ENCODE results near the gene ACCS. TPM values are rescaled to one million over a fixed set of nuclear protein-coding genes. Genes with fewer than 3 reads are reported as not detected.

The ACCS gene
- total and polyA plus RNA-seq, 9 of the 15 experiments (the other 6 are each of a cell fraction or from before 2014, with no cell fraction given): 4.2 to 25.9 (median 16.3) TPM

GRCh38 chr11:44057340-44057739 lies 8.7 kb upstream of the ACCS start:
- H3K9me1 ChIP-seq (ENCODE audit: control insufficient read depth, insufficient read depth, low read length): no peaks in the 10 kb centered on the region
- no peak overlapping the region for H3K4me2 ChIP-seq (ENCODE audit: insufficient read depth, low read length)
- FAIRE-seq (no peak), DNase-seq (ENCODE audit: extremely low read depth in 1 of 4, low spot score in 3 of 4) (no peak), ATAC-seq (peak; percentile 60; the same call in 2 of the 3 replicates)
- intact Hi-C loops (cut with micrococcal nuclease) (no loop called here), in situ Hi-C loops (cut with MboI) (no loop called here)
- CTCF ChIA-PET (ENCODE audit: low intra/inter-chr PET ratio): no interaction called here
- H3K9me3 ChIP-seq (replicated peaks; ENCODE audit: control insufficient read depth, insufficient read depth, low read depth, low read length): no peaks in the 10 kb centered on the region
- H3K9ac ChIP-seq (ENCODE audit: insufficient read depth in 1 of 2, low read depth in 2 of 2, low read length in 2 of 2): no peak overlapping the region
- TF ChIP-seq NFIC (IDR thresholded peaks at IDR 0.05) (peak; percentile 30; the same call in 1 of the 2 replicates), ZNF263 (CRISPR knock-in tag; IDR thresholded peaks at IDR 0.05; ENCODE audit: borderline replicate concordance) (no peak), ZSCAN29 (IDR thresholded peaks at IDR 0.05) (no peak)
- peaks cover 18 to 32% of the 10 kb centered on the region in 2 experiments; a peak in 4 of 5 replicates for H3K27me3 ChIP-seq (ENCODE audit: control insufficient read depth in 2 of 2, insufficient read depth in 2 of 2, low read length in 2 of 2)
- BruUV-seq (replicated peaks): no TSS peak
- H3K27ac ChIP-seq (ENCODE audit: extremely low read depth, low read depth, low read length): no peak overlapping the region
- no peak overlapping the region for H3K4me3 ChIP-seq
- POLR2A ChIA-PET: interaction anchor here (0.6 to 1.2 kb wide), 3 partner anchors 13 to 357 kb away, joined by 4 to 5 read pairs (median 4); no protein-coding TSS in a partner anchor
- H4K20me1 ChIP-seq (replicated peaks; ENCODE audit: control insufficient read depth, insufficient read depth, low read length): no peaks in the 10 kb centered on the region
- H3K4me1 ChIP-seq (replicated peaks in 1 of 2; ENCODE audit: control insufficient read depth in 2 of 2, insufficient read depth in 2 of 2, low read length in 2 of 2): no peaks in the 10 kb centered on the region
- H2AFZ ChIP-seq (ENCODE audit: low read depth, low read length): no peak overlapping the region
- WGBS (ENCODE audit: insufficient coverage, low coverage, missing lambda C conversion rate): 0% methylated on average over 6 of the region's 6 CpGs
- H3K36me3 ChIP-seq (ENCODE audit: control insufficient read depth, insufficient read depth, low read length): no peaks in the 10 kb centered on the region
- H3K79me2 ChIP-seq (ENCODE audit: control insufficient read depth, insufficient read depth, low read length): no peaks in the 10 kb centered on the region

GRCh38 chr11:44058275-44058674 lies 7.8 kb upstream of the ACCS start:
- CTCF ChIA-PET (ENCODE audit: low intra/inter-chr PET ratio): interaction anchor here (0.7 kb wide), 1 partner anchor 66 kb away, joined by 3 read pairs; no protein-coding TSS in a partner anchor
- no TSS peak for BruUV-seq (replicated peaks)
- H3K4me1 ChIP-seq (replicated peaks in 1 of 2; ENCODE audit: control insufficient read depth in 2 of 2, insufficient read depth in 2 of 2, low read length in 2 of 2): no peaks in the 10 kb centered on the region
- H3K36me3 ChIP-seq (ENCODE audit: control insufficient read depth, insufficient read depth, low read length): no peaks in the 10 kb centered on the region
- peaks cover 18 to 32% of the 10 kb centered on the region in 2 experiments; a peak in 4 of 5 replicates for H3K27me3 ChIP-seq (ENCODE audit: control insufficient read depth in 2 of 2, insufficient read depth in 2 of 2, low read length in 2 of 2)
- WGBS (ENCODE audit: insufficient coverage, low coverage, missing lambda C conversion rate): 2% methylated on average over 6 of the region's 6 CpGs
- no peak overlapping the region for H3K4me2 ChIP-seq (ENCODE audit: insufficient read depth, low read length)
- H3K79me2 ChIP-seq (ENCODE audit: control insufficient read depth, insufficient read depth, low read length): no peaks in the 10 kb centered on the region
- no peak for TF ChIP-seq SIN3A (IDR thresholded peaks at IDR 0.05; ENCODE audit: borderline replicate concordance in 2 of 2, control insufficient read depth in 1 of 2, low read depth in 2 of 2, low read length in 2 of 2)
- no peak for TF ChIP-seq SAFB (IDR thresholded peaks at IDR 0.05; ENCODE audit: borderline replicate concordance, low read depth, low read length)
- TF ChIP-seq KLF1 (tag; IDR thresholded peaks at IDR 0.05): no peak
- no peak for TF ChIP-seq POLR3A (IDR thresholded peaks at IDR 0.05; ENCODE audit: borderline replicate concordance, extremely low read depth, insufficient read depth, insufficient read length)
- no peaks in the 10 kb centered on the region for H4K20me1 ChIP-seq (replicated peaks; ENCODE audit: control insufficient read depth, insufficient read depth, low read length)
- no peak for DNase-seq (ENCODE audit: extremely low read depth in 1 of 4, low spot score in 3 of 4)
- no peak for FAIRE-seq
- no peaks in the 10 kb centered on the region for H3K9me1 ChIP-seq (ENCODE audit: control insufficient read depth, insufficient read depth, low read length)
- no peak overlapping the region for H3K4me3 ChIP-seq
- H2AFZ ChIP-seq (ENCODE audit: low read depth, low read length): no peak overlapping the region
- POLR2A ChIA-PET: interaction anchor here (0.6 to 0.9 kb wide), 4 partner anchors 8 to 52 kb away, joined by 3 read pairs; no protein-coding TSS in a partner anchor
- ATAC-seq: no peak
- H3K27ac ChIP-seq (ENCODE audit: extremely low read depth, low read depth, low read length): no peak overlapping the region
- intact Hi-C loops (cut with micrococcal nuclease): no loop called here
- no peak overlapping the region for H3K9ac ChIP-seq (ENCODE audit: insufficient read depth in 1 of 2, low read depth in 2 of 2, low read length in 2 of 2)
- in situ Hi-C loops (cut with MboI): no loop called here
- no peaks in the 10 kb centered on the region for H3K9me3 ChIP-seq (replicated peaks; ENCODE audit: control insufficient read depth, insufficient read depth, low read depth, low read length)
